GM12878 (cell line): ENCODE results near the gene SMARCE1. TPM values are rescaled to one million over a fixed set of nuclear protein-coding genes. Genes with fewer than 3 reads are reported as not detected.
A peak's percentile ranks its signal among the peaks of the same experiment; 100 is the strongest.

ENCODE experiments used
- ESRRA ChIP-seq: IDR thresholded peaks from 2 replicates; pipeline ENCODE4 v1.6.1; 2012; ENCODE audit warnings: mild to moderate bottlenecking, low read length, improper control_type of control experiment
- GATAD2B ChIP-seq: fragments of 450-650 bp; conservative IDR thresholded peaks from 2 replicates; pipeline ENCODE4 v1.6.1; 2017; ENCODE audit warnings: low read depth, mild to moderate bottlenecking, moderate library complexity
- JUNB ChIP-seq: IDR thresholded peaks from 2 replicates; pipeline ENCODE4 v1.6.1; 2016; ENCODE audit warnings: antibody characterized with exemption, mild to moderate bottlenecking
- KAT2A ChIP-seq: conservative IDR thresholded peaks from 2 replicates; pipeline ENCODE4 v1.6.1; 2011; ENCODE audit warnings: low read depth, low read length; ENCODE audit not compliant: control insufficient read depth
- MTA2 ChIP-seq: fragments of 450-650 bp; IDR thresholded peaks from 2 replicates; pipeline ENCODE4 v1.6.1; 2016; ENCODE audit warnings: low read depth, mild to moderate bottlenecking, moderate library complexity
- PML ChIP-seq: IDR thresholded peaks from 2 replicates; pipeline ENCODE4 v1.6.1; 2012; ENCODE audit warnings: low read length, inconsistent platforms
- RB1 ChIP-seq: fragments of 450-650 bp; formaldehyde crosslinking; IDR thresholded peaks from 2 replicates; pipeline ENCODE4 v1.6.1; 2017; ENCODE audit warnings: mild to moderate bottlenecking, borderline replicate concordance
- SPI1 ChIP-seq: IDR thresholded peaks from 2 replicates; pipeline ENCODE4 v1.6.1; 2011; ENCODE audit warnings: low read depth, mild to moderate bottlenecking, low read length, moderate library complexity, borderline replicate concordance; ENCODE audit not compliant: insufficient read depth
- STAT1 ChIP-seq: fragments of 450-650 bp; conservative IDR thresholded peaks from 2 replicates; pipeline ENCODE4 v1.6.1; 2014; ENCODE audit warnings: antibody characterized with exemption, mild to moderate bottlenecking
- YY1 ChIP-seq: IDR thresholded peaks from 2 replicates; pipeline ENCODE4 v1.6.1; 2011; ENCODE audit warnings: low read depth, mild to moderate bottlenecking, low read length
- ZNF384 ChIP-seq: IDR thresholded peaks from 2 replicates; pipeline ENCODE4 v1.6.1; 2012; ENCODE audit warnings: low read depth, mild to moderate bottlenecking, low read length, improper control_type of control experiment, borderline replicate concordance
- polyA plus RNA-seq, 11 experiments: library from polyadenylated mRNA; depleted of rRNA in 4 of 11; unstranded in 6 of 11; stranded (reverse) in 5 of 11; fragments of >200 nt; fragmentation: Nextera tagmentation in 4 of 11; fragmentation: Illumina TruSeq in 1 of 11; extraction: Ambion mirVana in 4 of 11; extraction: Trizol in 1 of 11; gene quantifications; 1 replicate in 1 of 11; 2 replicates in 10 of 11; pipeline versions ENCODE4 v1.2.1 to v1.2.3, GENCODE V29; 2011 to 2016; ENCODE audit warnings: inconsistent platforms in 2 of 11, missing spikeins in 2 of 11, low read depth in 1 of 11
- total RNA-seq, 4 experiments: library from RNA; depleted of rRNA in 3 of 4; stranded (reverse); fragments of >200 nt in 3 of 4; fragmentation: Illumina TruSeq in 1 of 4; extraction: Trizol in 1 of 4; gene quantifications; 2 replicates each; pipeline versions ENCODE4 v1.2.1 to v1.2.3, GENCODE V29; 2013 to 2021
- TF ChIP-seq, protein P1 (sequence below): IDR thresholded peaks from 2 replicates; pipeline ENCODE4 v1.6.1; 2012; ENCODE audit warnings: mild to moderate bottlenecking, low read depth, low read length
- TF ChIP-seq, protein P2 (sequence below): fragments of 450-650 bp; IDR thresholded peaks from 2 replicates; pipeline ENCODE4 v1.6.1; 2017; ENCODE audit warnings: mild to moderate bottlenecking
- TF ChIP-seq, protein P3 (sequence below): IDR thresholded peaks from 2 replicates; pipeline ENCODE4 v1.6.1; 2011; ENCODE audit warnings: borderline replicate concordance, low read depth, mild to moderate bottlenecking, moderate library complexity, mixed read lengths, low read length; ENCODE audit not compliant: insufficient read depth; ENCODE audit errors: extremely low read length
- TF ChIP-seq, protein P4 (sequence below): fragments of 450-650 bp; IDR thresholded peaks from 2 replicates; pipeline ENCODE4 v1.6.1; 2017; ENCODE audit warnings: antibody characterized with exemption, mild to moderate bottlenecking, moderate library complexity
- TF ChIP-seq, protein P5 (sequence below): fragments of 450-650 bp; IDR thresholded peaks from 2 replicates; pipeline ENCODE4 v1.6.1; 2017; ENCODE audit warnings: mild to moderate bottlenecking, moderate library complexity

Gene SMARCE1
- total and polyA plus RNA-seq, 10 of the 15 experiments (the other 5 are each of a cell fraction or from before 2014, with no cell fraction given): 87.9 to 191 (median 132) TPM

DNA sequence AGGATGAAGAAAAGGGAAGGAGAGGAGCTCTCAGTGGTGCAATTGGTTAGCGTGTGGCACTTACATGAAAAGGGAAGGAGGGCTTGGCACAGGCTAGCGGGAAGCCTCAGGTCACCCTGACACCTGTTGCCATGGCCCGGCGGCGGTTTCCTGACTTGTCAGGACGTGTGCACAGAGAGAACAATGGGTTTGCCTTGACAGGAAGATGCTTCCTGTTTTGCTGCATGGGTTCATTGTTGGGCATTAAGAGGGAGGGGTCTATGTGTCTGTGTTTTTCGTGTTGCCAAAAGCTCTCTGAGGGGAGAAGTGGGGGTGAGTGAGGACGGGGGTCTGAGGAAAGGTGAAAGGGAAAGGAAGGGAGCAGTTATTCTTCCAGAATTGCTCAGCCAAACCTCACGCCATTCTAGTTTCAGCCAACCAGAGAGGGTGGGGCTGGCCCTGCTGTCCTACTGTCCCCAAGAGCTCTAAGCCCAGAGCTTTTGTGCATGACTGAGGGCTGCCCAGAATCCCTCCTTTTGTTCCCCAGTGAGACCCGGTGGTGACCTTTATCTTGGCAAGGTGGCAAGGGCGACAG is 65.2 kb downstream of the SMARCE1 start (continued):
- TF ChIP-seq PML: peak; percentile 36; the same call in 1 of the 2 replicates
- TF ChIP-seq ZNF384: no peak
- peak; percentile 56 for TF ChIP-seq SPI1
- peak; percentile 35; the same call in 1 of the 2 replicates for TF ChIP-seq YY1
- TF ChIP-seq, protein P1, sequence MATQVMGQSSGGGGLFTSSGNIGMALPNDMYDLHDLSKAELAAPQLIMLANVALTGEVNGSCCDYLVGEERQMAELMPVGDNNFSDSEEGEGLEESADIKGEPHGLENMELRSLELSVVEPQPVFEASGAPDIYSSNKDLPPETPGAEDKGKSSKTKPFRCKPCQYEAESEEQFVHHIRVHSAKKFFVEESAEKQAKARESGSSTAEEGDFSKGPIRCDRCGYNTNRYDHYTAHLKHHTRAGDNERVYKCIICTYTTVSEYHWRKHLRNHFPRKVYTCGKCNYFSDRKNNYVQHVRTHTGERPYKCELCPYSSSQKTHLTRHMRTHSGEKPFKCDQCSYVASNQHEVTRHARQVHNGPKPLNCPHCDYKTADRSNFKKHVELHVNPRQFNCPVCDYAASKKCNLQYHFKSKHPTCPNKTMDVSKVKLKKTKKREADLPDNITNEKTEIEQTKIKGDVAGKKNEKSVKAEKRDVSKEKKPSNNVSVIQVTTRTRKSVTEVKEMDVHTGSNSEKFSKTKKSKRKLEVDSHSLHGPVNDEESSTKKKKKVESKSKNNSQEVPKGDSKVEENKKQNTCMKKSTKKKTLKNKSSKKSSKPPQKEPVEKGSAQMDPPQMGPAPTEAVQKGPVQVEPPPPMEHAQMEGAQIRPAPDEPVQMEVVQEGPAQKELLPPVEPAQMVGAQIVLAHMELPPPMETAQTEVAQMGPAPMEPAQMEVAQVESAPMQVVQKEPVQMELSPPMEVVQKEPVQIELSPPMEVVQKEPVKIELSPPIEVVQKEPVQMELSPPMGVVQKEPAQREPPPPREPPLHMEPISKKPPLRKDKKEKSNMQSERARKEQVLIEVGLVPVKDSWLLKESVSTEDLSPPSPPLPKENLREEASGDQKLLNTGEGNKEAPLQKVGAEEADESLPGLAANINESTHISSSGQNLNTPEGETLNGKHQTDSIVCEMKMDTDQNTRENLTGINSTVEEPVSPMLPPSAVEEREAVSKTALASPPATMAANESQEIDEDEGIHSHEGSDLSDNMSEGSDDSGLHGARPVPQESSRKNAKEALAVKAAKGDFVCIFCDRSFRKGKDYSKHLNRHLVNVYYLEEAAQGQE: 0 out of 2 replicates have a peak, but pooled peaks have one; percentile 28
- TF ChIP-seq, protein P2, sequence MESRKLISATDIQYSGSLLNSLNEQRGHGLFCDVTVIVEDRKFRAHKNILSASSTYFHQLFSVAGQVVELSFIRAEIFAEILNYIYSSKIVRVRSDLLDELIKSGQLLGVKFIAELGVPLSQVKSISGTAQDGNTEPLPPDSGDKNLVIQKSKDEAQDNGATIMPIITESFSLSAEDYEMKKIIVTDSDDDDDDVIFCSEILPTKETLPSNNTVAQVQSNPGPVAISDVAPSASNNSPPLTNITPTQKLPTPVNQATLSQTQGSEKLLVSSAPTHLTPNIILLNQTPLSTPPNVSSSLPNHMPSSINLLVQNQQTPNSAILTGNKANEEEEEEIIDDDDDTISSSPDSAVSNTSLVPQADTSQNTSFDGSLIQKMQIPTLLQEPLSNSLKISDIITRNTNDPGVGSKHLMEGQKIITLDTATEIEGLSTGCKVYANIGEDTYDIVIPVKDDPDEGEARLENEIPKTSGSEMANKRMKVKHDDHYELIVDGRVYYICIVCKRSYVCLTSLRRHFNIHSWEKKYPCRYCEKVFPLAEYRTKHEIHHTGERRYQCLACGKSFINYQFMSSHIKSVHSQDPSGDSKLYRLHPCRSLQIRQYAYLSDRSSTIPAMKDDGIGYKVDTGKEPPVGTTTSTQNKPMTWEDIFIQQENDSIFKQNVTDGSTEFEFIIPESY: no peak
- peak; percentile 64 for TF ChIP-seq JUNB
- TF ChIP-seq, protein P3, sequence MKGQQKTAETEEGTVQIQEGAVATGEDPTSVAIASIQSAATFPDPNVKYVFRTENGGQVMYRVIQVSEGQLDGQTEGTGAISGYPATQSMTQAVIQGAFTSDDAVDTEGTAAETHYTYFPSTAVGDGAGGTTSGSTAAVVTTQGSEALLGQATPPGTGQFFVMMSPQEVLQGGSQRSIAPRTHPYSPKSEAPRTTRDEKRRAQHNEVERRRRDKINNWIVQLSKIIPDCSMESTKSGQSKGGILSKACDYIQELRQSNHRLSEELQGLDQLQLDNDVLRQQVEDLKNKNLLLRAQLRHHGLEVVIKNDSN: no peak
- TF ChIP-seq, protein P4, sequence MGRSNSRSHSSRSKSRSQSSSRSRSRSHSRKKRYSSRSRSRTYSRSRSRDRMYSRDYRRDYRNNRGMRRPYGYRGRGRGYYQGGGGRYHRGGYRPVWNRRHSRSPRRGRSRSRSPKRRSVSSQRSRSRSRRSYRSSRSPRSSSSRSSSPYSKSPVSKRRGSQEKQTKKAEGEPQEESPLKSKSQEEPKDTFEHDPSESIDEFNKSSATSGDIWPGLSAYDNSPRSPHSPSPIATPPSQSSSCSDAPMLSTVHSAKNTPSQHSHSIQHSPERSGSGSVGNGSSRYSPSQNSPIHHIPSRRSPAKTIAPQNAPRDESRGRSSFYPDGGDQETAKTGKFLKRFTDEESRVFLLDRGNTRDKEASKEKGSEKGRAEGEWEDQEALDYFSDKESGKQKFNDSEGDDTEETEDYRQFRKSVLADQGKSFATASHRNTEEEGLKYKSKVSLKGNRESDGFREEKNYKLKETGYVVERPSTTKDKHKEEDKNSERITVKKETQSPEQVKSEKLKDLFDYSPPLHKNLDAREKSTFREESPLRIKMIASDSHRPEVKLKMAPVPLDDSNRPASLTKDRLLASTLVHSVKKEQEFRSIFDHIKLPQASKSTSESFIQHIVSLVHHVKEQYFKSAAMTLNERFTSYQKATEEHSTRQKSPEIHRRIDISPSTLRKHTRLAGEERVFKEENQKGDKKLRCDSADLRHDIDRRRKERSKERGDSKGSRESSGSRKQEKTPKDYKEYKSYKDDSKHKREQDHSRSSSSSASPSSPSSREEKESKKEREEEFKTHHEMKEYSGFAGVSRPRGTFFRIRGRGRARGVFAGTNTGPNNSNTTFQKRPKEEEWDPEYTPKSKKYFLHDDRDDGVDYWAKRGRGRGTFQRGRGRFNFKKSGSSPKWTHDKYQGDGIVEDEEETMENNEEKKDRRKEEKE: no peak
- peak; percentile 79; the same call in 1 of the 2 replicates for TF ChIP-seq GATAD2B
- TF ChIP-seq, protein P5, sequence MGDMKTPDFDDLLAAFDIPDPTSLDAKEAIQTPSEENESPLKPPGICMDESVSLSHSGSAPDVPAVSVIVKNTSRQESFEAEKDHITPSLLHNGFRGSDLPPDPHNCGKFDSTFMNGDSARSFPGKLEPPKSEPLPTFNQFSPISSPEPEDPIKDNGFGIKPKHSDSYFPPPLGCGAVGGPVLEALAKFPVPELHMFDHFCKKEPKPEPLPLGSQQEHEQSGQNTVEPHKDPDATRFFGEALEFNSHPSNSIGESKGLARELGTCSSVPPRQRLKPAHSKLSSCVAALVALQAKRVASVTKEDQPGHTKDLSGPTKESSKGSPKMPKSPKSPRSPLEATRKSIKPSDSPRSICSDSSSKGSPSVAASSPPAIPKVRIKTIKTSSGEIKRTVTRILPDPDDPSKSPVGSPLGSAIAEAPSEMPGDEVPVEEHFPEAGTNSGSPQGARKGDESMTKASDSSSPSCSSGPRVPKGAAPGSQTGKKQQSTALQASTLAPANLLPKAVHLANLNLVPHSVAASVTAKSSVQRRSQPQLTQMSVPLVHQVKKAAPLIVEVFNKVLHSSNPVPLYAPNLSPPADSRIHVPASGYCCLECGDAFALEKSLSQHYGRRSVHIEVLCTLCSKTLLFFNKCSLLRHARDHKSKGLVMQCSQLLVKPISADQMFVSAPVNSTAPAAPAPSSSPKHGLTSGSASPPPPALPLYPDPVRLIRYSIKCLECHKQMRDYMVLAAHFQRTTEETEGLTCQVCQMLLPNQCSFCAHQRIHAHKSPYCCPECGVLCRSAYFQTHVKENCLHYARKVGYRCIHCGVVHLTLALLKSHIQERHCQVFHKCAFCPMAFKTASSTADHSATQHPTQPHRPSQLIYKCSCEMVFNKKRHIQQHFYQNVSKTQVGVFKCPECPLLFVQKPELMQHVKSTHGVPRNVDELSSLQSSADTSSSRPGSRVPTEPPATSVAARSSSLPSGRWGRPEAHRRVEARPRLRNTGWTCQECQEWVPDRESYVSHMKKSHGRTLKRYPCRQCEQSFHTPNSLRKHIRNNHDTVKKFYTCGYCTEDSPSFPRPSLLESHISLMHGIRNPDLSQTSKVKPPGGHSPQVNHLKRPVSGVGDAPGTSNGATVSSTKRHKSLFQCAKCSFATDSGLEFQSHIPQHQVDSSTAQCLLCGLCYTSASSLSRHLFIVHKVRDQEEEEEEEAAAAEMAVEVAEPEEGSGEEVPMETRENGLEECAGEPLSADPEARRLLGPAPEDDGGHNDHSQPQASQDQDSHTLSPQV: 0 out of 2 replicates have a peak, but pooled peaks have one; percentile 11
- TF ChIP-seq RB1: no peak
- no peak for TF ChIP-seq KAT2A
- no peak for TF ChIP-seq ESRRA
- TF ChIP-seq STAT1: no peak
- peak; percentile 85 for TF ChIP-seq MTA2
